Fibroblast of skin of right biceps (primary cell): Measurements from ENCODE around the gene LACRT.

Source experiments
- DNase-seq: peaks from one replicate; pipeline ENCODE4 v3.0.0-alpha.2; 2013

The LACRT gene

GRCh38 chr12:54631988-54632728, 2.5 kb downstream of the LACRT start:
- no peak for DNase-seq

DNA sequence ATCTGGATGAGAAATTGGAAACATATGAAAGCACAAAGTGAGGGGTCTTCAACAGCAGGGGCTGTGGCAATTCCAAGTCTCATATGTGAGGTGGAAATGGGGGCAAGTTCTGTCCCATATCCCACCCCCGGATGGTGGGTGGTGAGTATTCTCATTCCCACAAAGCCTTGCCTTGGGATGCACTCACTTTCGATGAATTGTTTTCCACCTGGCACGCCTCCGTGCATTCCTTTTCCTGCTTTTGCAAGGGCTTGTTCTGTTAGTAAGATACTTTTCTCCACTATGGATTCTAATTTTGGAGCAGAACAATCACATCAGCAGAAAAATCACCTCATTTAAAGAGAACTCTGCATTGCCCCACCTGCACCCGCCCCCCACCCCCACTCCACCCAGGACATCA, 3.1 kb downstream of the LACRT start:
- DNase-seq = no peak

- DNase-seq = no peak
Observed at GRCh38 chr12:54629925-54630324, 4.8 kb downstream of the LACRT start.

GRCh38 chr12:54628186-54628846, 6.4 kb downstream of the LACRT start:
- DNase-seq = no peak

DNA sequence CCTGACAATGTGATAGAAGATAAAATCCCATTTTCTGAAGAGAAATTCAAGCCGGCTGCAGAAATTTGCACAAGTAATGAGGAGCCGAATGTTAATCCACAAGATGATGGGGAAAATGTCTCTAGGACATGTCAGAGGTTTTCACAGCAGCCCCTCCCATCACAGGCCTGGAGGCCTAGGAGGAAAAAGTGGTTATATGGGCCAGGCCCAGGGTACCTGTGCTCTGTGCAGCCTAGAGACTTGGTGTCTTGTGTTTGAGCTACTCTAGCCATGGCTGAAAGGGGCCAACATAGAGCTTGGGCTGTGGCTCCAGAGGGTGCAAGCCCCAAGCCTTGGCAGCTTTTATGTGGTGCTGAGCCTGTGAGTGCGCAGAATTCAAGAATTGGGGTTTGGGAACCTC, 7.4 kb downstream of the LACRT start:
- DNase-seq = no peak

DNA sequence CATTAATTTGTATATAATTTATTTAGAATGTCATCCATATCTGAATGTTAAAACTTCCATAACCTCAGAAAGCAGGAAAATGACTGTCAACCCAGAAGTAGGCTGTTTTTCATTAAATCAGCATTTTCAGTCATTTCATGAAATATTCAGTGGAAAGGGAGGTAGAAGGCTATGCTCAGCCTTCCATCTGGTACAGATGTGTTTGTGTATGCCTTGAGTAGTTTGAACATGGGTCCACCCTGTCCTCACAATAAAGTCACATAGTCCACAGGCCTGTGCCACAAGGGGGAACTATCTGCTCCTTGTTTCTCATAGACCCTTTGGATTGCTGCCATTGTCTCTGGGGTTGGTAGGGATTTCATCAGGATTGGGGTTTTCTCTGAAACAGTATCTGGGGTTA, 9.1 kb downstream of the LACRT start:
- DNase-seq = no peak

- DNase-seq = peak; percentile 3
Observed at GRCh38 chr12:54624315-54625279, 10.1 kb downstream of the LACRT start.

DNA sequence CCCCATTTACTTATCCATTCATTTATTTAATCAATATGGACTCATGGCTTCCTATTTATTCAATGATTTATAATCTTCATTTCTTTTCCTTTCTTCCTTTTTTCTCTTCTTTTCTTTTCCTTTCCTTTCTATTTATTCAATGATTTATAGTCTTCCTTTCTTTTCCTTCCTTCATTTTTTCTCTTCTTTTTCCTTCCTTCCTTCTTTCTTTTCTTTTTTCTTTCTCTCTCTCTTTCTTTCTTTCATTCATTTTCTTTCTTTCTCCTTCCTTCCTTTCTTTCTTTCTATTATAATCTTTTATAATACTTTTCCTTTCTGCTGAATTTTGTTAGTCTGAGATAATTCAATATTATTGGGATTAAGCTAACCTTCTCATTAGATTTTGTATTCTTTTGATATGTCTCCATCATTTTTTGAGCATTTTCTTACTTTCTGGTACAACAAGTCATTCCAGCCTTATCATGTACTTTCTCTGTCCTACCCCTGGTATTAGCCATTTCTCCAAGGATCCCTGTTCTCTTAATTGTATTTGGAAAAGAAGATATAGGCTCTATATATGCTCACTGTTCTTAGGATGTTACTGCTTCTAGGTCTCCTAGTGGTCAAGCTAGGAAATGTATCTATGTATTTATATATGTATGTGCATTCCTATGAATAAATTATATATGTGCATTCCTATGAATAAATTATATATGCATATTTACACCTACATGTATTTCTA, 12.1 kb downstream of the LACRT start:
- peak; percentile 4 for DNase-seq

DNA sequence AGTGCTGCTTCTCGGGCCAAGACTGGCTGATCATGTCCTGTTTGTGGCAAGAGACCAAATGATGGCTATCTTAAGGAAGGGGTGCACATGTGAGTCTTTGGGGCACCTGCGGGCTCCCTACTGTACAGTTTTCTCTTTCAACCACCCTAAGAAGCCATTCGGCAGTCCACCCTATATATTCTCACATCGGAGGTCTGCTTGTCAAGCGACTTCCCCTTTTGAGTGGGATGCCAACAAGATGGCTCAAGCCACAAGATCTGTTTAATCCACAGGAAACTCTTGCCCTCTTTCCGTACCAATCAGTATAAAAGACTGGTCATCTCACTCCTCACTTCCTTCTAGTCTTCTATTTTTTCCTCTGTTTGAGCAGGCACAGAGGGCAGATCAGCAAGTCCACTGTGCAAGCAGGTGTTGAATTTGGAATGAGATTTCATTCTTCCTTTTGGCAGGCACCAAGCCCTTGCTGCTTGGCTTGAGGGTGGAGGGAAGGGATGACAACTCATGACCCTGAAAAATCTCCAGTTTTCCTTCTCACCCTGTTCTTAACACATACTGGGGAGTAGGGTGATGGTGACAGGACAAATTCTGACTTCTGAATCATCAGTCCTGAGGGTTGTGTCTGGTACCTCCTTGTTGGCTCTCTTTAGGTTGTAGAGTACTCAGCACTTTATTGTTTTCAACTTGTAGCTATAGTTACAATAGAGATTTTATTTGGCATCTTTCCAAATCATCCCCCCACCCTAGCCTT, 17.6 kb downstream of the LACRT start:
- no peak for DNase-seq

DNA sequence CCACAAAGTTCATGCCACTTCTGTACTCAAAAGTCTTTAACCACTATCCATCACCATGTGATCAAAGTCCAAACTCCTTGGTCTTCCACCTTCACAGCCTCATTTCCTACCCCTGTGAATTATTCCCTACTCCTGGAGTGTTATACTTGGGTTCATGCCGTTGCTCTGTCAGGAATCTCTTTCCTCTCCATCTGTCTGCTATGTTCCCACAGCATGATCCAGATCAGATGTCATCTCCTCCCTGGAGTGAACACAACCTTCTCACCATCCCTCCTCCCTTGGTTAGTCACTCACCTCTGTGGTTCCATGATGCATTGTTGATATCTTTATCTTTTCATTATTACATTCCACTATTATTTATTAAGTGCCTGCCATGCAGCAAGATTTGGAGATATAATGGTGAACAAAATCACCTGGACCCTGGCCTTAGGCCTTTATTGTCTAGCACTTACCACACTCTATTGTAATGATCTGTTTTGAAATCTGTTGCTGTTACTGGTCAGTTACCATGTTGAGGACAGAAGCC, 22.4 kb downstream of the LACRT start:
- DNase-seq = no peak

GRCh38 chr12:54611715-54612149, 23.0 kb downstream of the LACRT start:
- no peak for DNase-seq

DNA sequence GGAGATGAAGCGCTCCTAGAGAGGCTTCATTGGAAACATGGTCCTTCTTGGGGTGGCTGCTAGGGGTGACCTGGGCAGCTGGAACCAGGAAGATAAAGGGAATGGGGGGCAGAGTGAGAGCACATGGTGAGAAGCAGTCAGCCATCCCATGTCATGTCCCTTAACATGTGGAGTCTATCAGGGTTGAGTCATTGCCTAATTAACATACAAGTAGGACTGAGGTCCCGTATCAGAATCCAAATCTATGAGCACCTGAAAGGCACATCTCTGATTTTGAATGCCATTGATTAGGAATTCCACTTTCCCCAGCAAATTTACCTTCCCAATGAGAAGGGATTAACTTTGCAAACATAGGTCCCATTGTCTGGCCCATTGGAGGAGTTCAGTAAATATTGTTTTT, 25.9 kb downstream of the LACRT start:
- no peak for DNase-seq

GRCh38 chr12:54608156-54608555, 26.5 kb downstream of the LACRT start:
- no peak for DNase-seq

- no peak for DNase-seq
Observed at GRCh38 chr12:54606556-54606955, 28.1 kb downstream of the LACRT start.

DNA sequence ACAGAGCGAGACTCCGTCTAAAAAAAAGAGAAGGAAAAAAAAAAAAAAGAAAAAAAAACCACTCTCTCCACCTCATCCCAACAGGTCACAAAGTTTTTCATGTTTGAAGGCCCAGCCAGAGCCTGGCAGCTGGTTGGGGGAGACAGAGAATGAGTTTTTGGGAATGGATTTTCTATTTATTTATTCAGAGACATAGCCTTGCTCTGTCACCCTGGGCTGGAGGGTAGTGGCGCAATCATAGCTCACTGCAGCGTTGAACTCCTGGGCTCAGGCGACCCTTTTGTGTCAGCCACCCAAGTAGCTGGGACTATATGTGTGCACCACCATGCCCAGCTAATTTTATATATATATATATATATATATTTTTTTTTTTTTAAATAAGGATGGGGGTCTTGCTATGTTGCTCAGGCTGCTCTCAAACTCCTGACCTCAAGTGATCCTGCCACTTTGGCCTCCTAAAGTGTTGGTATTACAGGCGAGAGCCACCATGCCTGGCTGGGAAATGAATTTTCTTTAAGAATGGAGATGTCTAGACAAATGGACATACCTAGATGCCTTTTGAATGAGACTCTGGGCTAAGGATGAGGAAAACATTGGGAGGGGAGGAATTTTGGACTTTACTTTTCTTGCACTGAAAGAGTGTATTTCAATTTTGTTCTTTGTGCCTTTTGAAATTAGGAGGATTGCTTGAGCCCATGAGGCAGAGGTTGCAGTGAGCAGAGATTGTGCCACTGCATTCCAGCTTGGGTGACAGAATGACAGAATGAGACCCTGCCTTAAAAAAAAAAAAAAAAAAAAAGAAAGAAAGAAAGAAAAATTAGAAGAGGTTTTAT, 29.3 kb downstream of the LACRT start:
- no peak for DNase-seq

GRCh38 chr12:54604436-54604835, 30.3 kb downstream of the LACRT start:
- DNase-seq = no peak

DNA sequence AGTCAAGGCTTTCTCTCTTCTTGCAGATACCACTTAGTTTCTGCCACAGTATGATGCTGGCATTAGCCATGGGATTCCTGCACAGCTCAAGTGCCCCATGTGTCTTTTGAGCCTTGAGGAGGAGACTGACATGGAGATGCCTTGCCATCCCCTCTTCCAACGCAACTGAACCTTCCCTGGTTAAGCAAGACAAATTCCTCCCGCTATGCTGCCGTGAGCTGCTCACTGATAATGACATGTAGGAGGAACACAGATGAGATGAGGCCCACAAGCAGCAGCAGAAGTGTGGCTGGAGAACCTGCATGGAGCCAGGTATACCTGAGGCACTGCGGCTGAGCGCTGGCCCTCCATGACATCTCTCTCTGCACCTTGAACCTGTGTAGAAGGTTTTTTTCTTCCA, 30.8 kb downstream of the LACRT start:
- DNase-seq = no peak

- peak; percentile 75 for DNase-seq
Observed at GRCh38 chr12:54603173-54603814, 31.4 kb downstream of the LACRT start.

DNA sequence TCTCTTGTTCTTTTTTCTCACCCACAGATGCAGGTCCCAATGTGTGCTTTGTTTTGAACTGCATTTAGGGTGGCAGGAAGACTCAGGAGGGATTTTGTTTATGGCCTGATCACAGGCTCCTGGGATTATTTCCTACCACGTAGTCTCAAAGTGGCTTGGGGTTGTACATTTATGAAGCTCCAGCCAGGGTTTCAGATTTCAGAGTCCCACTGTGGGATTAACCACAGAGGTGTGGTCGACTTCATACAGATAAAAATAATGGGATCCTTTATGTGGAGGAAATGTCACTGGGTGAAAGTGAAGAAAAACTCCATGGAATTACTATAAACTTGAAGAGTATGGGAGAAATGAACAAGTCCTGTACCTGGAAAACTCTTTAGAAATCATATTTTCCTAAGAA, 32.0 kb downstream of the LACRT start:
- no peak for DNase-seq

DNA sequence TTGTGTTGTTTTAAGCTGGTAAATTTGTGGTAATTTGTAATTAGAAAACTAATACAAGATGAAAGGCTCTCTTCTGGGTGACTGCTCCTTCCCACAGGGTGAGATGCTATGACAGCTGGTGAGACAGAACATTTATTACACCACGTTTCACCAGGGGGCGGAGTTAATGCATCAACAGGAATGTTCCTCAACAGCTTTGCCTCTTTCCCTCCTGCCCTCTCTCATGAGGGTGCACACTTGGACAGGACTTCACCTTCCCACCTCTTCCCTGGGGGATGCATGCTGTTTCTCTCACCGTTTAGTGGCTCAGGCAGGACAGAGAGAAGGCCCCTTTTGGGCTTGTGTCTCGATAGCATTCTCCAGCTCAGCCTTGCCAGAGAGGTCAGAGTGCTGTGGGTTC, 32.9 kb downstream of the LACRT start:
- DNase-seq = peak; percentile 28
